ENCODE results near the gene C9orf153.
"Not testable (repeated sequence)": the region's sequence is repeated elsewhere in the genome, so short reads cannot be mapped to it uniquely, and the experiment has no call there.

C9orf153 gene

GRCh38 chr9:86259557-86259956, at the start of gene C9orf153:
TSS of gene C9orf153 (minus strand) at chr9:86259657. CDS start at chr9:86229603, 30,054 bp downstream.
- no peak for DNase-seq (ENCODE audit: low read depth)

- DNase-seq (ENCODE audit: low read depth), result no peak
Observed at GRCh38 chr9:86308687-86309086, 49.2 kb upstream of the C9orf153 start.

GRCh38 chr9:86304236-86304730, 44.8 kb upstream of the C9orf153 start:
- DNase-seq (ENCODE audit: low read depth), result no peak

DNA sequence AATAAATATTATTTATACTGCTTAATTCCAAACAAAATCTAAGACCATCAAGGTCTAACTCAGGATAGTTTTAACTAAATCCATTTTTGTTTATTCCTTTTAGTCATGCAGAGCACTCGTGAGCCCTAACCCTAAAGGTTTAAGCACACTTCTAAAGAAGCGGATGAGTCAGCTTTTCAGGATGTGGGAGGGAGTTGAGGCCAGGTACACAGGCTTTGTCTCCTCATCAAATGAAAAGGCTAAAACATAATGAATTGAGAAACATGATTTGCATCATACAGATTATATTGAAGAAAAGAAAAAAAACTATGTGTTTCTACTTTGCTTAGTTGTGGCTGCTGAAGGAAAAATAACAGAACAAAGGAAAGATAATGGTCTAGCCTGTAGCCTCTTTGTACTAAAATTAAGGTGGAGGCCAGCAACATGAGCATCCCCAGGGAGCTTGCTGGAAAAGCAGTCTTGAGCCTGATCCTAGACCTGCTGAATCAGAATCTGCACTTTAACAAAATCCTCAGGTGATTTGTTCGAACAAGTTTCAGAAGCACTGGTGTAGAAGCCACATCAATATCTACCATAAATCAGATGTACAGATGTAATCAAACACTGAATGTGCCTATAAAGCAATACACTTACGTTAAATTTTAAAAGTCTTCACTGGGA, 44.0 kb upstream of the C9orf153 start:
- peak; percentile 32 for DNase-seq (ENCODE audit: low read depth)

GRCh38 chr9:86301686-86302085, 42.2 kb upstream of the C9orf153 start:
- no peak for DNase-seq (ENCODE audit: low read depth)

DNA sequence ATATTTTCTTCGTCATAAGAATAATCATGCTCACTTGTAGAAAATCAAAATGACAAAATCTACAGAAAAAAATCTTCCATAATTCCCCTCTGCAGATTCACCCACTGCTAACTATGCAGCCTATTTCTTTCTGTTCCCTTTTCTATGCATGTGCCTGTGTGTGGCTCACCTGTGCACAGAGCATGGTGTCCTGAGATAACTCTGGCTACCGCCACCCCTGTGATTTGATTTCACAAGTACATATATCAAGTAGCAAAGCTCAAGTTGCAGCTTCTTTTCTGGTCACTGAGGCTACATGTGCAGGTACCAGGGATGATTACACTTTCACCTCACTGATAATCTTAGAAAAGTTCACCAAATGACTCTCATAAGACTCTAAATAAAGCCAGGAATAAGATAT, 41.2 kb upstream of the C9orf153 start:
- no peak for DNase-seq (ENCODE audit: low read depth)

GRCh38 chr9:86298873-86299272, 39.4 kb upstream of the C9orf153 start:
- no peak for DNase-seq (ENCODE audit: low read depth)

- not testable (repeated sequence) for DNase-seq (ENCODE audit: low read depth)
Observed at GRCh38 chr9:86290341-86290740, 30.9 kb upstream of the C9orf153 start.

- DNase-seq (ENCODE audit: low read depth), result no peak
Observed at GRCh38 chr9:86288499-86289198, 29.2 kb upstream of the C9orf153 start.

DNA sequence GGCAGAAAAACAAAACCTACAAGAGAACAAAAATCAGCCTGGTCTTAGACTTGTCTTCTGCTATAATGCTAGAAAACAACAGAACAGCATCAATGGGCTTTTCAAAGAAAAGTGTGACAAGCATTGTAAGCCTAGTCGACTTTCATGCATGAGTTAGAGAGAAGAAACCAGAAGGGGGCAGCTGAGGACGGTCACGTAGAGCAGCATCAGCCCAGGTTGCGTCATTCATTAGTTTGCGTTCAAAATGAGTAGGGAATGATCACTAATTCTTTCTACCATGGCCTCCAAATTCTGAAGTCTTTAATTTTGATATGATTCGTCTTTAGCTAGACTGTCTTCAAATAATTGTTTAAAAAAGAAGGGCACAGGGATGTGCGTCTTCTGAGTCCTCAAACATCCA, 27.6 kb upstream of the C9orf153 start:
- no peak for DNase-seq (ENCODE audit: low read depth)

- no peak for DNase-seq (ENCODE audit: low read depth)
Observed at GRCh38 chr9:86286278-86286677, 26.8 kb upstream of the C9orf153 start.

DNA sequence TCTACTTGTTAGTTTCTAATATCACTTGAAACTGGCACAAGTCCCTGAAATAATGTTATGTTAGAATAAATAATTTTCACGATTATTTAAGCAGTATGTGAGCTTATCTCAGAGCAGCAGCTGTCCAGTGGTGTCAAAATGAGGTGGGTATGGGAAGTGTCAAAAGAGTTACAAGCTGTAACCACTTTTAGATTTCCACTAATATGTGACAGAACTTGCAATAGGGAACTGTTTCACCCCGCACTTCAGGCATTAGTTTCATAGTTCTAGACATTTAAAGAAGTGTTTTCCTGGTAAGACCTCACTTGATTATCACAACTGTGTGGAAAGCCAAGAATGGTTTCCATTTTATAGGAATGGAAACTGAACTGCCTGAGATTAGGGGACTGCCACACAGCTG, 25.8 kb upstream of the C9orf153 start:
- no peak for DNase-seq (ENCODE audit: low read depth)

GRCh38 chr9:86282979-86283535, 23.6 kb upstream of the C9orf153 start:
- peak; percentile 55 for DNase-seq (ENCODE audit: low read depth)

GRCh38 chr9:86282077-86282978, 22.9 kb upstream of the C9orf153 start, which contains the start of gene ISCA1:
TSS of gene ISCA1 (minus strand) at chr9:86282538. CDS start at chr9:86282458, 80 bp downstream.
- peak; percentile 97 for DNase-seq (ENCODE audit: low read depth)

GRCh38 chr9:86281593-86282076, 22.2 kb upstream of the C9orf153 start:
- no peak for DNase-seq (ENCODE audit: low read depth)

GRCh38 chr9:86280580-86280979, 21.1 kb upstream of the C9orf153 start:
- no peak for DNase-seq (ENCODE audit: low read depth)

- no peak for DNase-seq (ENCODE audit: low read depth)
Observed at GRCh38 chr9:86279839-86280238, 20.4 kb upstream of the C9orf153 start.

DNA sequence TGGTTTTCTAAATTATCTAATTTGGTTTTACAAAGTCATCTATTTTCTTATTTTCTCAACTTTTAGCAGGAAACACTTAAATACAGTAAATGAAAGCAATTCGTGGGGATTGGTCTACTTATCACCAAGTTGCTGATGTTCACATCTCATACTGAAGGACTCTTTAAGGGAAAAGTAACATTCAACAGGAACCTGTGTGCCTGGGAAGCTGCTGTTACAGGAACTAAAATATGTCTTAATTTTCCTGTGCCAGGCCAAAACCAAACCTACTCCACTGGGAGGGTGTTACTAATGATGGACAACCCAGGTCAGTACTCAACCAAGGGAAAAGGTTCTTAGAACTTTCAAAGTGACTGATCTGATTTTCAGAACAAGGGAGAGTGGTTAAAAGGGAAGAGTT, 17.6 kb upstream of the C9orf153 start:
- DNase-seq (ENCODE audit: low read depth), result no peak

GRCh38 chr9:86275962-86276361, 16.5 kb upstream of the C9orf153 start:
- DNase-seq (ENCODE audit: low read depth), result no peak

- DNase-seq (ENCODE audit: low read depth), result no peak
Observed at GRCh38 chr9:86274821-86275643, 15.6 kb upstream of the C9orf153 start.

- no peak for DNase-seq (ENCODE audit: low read depth)
Observed at GRCh38 chr9:86272221-86272620, 12.8 kb upstream of the C9orf153 start.

Measured in activated T-cell treated with anti-CD3 and anti-CD28 coated beads for 24 hours (primary cell).